GM23248 (cell line): ENCODE data around the gene HAVCR1.

Source experiments
- EZH2 ChIP-seq: fragments of 200-600 bp; sonication (generic); IDR thresholded peaks from 2 replicates; pipeline ENCODE4 v1.6.1; 2018; ENCODE audit warnings: antibody characterized with exemption, mild to moderate bottlenecking; ENCODE audit not compliant: insufficient read depth, poor library complexity, severe bottlenecking
- EZH2phosphoT487 ChIP-seq: fragments of 200-600 bp; sonication (generic); IDR thresholded peaks from 2 replicates; pipeline ENCODE4 v1.6.1; 2018; ENCODE audit warnings: antibody characterized with exemption, moderate library complexity, mild to moderate bottlenecking, low read depth; ENCODE audit not compliant: insufficient read depth

DNA sequence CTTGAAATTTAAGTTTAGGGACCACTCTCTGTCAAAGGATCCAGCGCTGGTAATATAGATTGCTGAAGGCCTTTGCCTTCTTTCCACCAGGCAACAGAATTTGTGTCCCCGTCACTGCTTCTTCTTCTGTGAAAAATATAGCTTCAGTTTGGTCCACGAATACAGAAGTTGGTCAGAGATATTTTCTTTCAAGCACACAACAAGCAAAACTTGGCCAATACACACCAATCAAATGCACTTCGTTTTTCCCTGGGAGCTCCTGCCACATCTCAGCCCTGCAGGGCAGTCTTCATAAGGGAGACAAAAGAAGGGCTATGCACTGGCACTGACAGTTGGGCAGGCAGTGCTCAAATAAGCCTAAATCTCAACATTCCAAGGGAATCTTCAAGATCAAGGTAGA lies 27.0 kb upstream of the HAVCR1 start:
- TF ChIP-seq EZH2 (no peak), EZH2phosphoT487 (no peak)
